ENCODE results near the gene TEN1.
"Not testable (repeated sequence)": the region's sequence is repeated elsewhere in the genome, so short reads cannot be mapped to it uniquely, and the experiment has no call there.

The TEN1 gene

DNA sequence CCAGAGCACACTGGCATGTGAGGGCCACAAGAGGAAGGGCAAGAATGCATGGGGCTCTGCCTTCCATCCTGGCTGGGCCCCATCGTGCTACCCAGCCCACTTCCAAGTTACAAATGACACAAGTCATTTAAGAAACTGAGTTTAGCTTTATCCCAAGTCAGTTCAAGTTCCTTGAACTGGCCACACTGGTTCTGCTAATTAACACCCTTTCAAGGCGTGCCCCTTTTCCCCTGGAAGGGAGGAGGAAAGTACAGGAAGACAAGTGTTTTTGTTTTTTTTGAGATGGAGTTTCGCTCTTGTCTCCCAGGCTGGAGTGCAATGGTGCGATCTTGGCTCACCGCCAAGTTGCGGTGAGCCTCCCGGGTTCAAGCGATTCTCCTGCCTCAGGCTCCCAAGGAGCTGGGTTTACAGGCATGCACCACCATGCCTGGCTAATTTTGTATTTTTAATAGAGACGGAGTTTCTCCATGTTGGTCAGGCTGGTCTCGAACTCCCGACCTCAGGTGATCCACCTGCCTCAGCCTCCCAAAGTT is 65.5 kb downstream of the TEN1 start:
- H3K9me3 ChIP-seq (replicated peaks in 1 of 2; ENCODE audit: control insufficient read depth in 2 of 2, insufficient read depth in 1 of 2, low read depth in 1 of 2, low read length in 2 of 2); H3K79me1 ChIP-seq (ENCODE audit: low read depth, low read length); H3K4me2 ChIP-seq (ENCODE audit: insufficient read depth, low read length, poor library complexity, severe bottlenecking); H2AFZ ChIP-seq (ENCODE audit: low read length); DNase-seq (ENCODE audit: low spot score); H2BK15ac ChIP-seq (ENCODE audit: low read length); H3K4me3 ChIP-seq (ENCODE audit: low read length in 2 of 2); H2BK12ac ChIP-seq (ENCODE audit: low read length); H3K4ac ChIP-seq (ENCODE audit: low read length); H3K9ac ChIP-seq (ENCODE audit: low read depth, low read length, poor library complexity); H3K14ac ChIP-seq (ENCODE audit: low read length); H2AK5ac ChIP-seq (ENCODE audit: low read depth, low read length); H2BK5ac ChIP-seq (ENCODE audit: low read length); H4K91ac ChIP-seq (ENCODE audit: low read depth, low read length, poor library complexity); H4K8ac ChIP-seq (ENCODE audit: low read depth, low read length); H3K23ac ChIP-seq (ENCODE audit: low read depth, low read length, poor library complexity); H2BK120ac ChIP-seq (ENCODE audit: low read depth, low read length); H3K27me3 ChIP-seq (ENCODE audit: control insufficient read depth in 3 of 3, insufficient read depth in 3 of 3, low read depth in 1 of 3, low read length in 3 of 3); H3K18ac ChIP-seq (ENCODE audit: low read length); H3K4me1 ChIP-seq (ENCODE audit: control insufficient read depth in 2 of 2, insufficient read depth in 1 of 2, low read depth in 1 of 2, low read length in 2 of 2): not testable (repeated sequence)
- H3K36me3 ChIP-seq (replicated peaks in 1 of 2; ENCODE audit: control insufficient read depth in 2 of 2, insufficient read depth in 2 of 2, low read length in 2 of 2) = peaks cover 68 to 96% of the 10 kb centered on the region in 2 donors
- WGBS, 2 donors (ENCODE audit: extremely low coverage in 2 of 2, insufficient read length in 2 of 2, insufficient replicate concordance in 1 of 2) = no CpG with 5 or more reads among the region's 11 CpGs
- H3K27ac ChIP-seq (replicated peaks; ENCODE audit: low read length) = peak overlapping the region; percentile 27

GRCh38 chr17:76046064-76046463 is 67.0 kb downstream of the TEN1 start:
- H3K27me3 ChIP-seq (ENCODE audit: control insufficient read depth in 3 of 3, insufficient read depth in 3 of 3, low read depth in 1 of 3, low read length in 3 of 3) = peaks cover 0 to 1% (median 0%) of the 10 kb centered on the region in 3 experiments

GRCh38 chr17:76048025-76048605 is 69.1 kb downstream of the TEN1 start:
- Histone ChIP-seq H3K4me2 (ENCODE audit: insufficient read depth, low read length, poor library complexity, severe bottlenecking) (no peak overlapping the region), H3K18ac (ENCODE audit: low read length) (no peak overlapping the region), H2BK12ac (ENCODE audit: low read length) (no peak overlapping the region), H3K4me3 (ENCODE audit: low read length in 2 of 2) (no peak overlapping the region), H3K27me3 (ENCODE audit: control insufficient read depth in 3 of 3, insufficient read depth in 3 of 3, low read depth in 1 of 3, low read length in 3 of 3) (peaks cover 0 to 1% (median 0%) of the 10 kb centered on the region in 3 experiments), H3K27ac (replicated peaks; ENCODE audit: low read length) (no peak overlapping the region), H3K36me3 (replicated peaks in 1 of 2; ENCODE audit: control insufficient read depth in 2 of 2, insufficient read depth in 2 of 2, low read length in 2 of 2) (peaks cover 51 to 94% of the 10 kb centered on the region in 2 donors), H3K9ac (ENCODE audit: low read depth, low read length, poor library complexity) (no peak overlapping the region), H2AFZ (ENCODE audit: low read length) (no peak overlapping the region), H3K23ac (ENCODE audit: low read depth, low read length, poor library complexity) (no peak overlapping the region), H2BK120ac (ENCODE audit: low read depth, low read length) (no peak overlapping the region), H4K91ac (ENCODE audit: low read depth, low read length, poor library complexity) (no peak overlapping the region), H2AK5ac (ENCODE audit: low read depth, low read length) (no peak overlapping the region), H4K8ac (ENCODE audit: low read depth, low read length) (no peak overlapping the region), H2BK5ac (ENCODE audit: low read length) (no peak overlapping the region), H3K4me1 (ENCODE audit: control insufficient read depth in 2 of 2, insufficient read depth in 1 of 2, low read depth in 1 of 2, low read length in 2 of 2) (peaks cover 1 to 12% of the 10 kb centered on the region in 2 donors), H2BK15ac (ENCODE audit: low read length) (no peak overlapping the region), H3K79me1 (ENCODE audit: low read depth, low read length) (peaks cover 1% of the 10 kb centered on the region), H3K9me3 (replicated peaks in 1 of 2; ENCODE audit: control insufficient read depth in 2 of 2, insufficient read depth in 1 of 2, low read depth in 1 of 2, low read length in 2 of 2) (no peaks in the 10 kb centered on the region), H3K4ac (ENCODE audit: low read length) (no peak overlapping the region), H3K14ac (ENCODE audit: low read length) (no peak overlapping the region)
- DNase-seq (ENCODE audit: low spot score) = no peak
- WGBS, 2 donors (ENCODE audit: extremely low coverage in 2 of 2, insufficient read length in 2 of 2, insufficient replicate concordance in 1 of 2) = no CpG with 5 or more reads among the region's 9 CpGs

More at GRCh38 chr17:76046064-76046463, 67.0 kb downstream of the TEN1 start:
- Histone ChIP-seq H3K4me2 (ENCODE audit: insufficient read depth, low read length, poor library complexity, severe bottlenecking) (no peak overlapping the region), H3K14ac (ENCODE audit: low read length) (no peak overlapping the region), H4K8ac (ENCODE audit: low read depth, low read length) (no peak overlapping the region), H2BK15ac (ENCODE audit: low read length) (no peak overlapping the region), H2BK120ac (ENCODE audit: low read depth, low read length) (no peak overlapping the region), H2AK5ac (ENCODE audit: low read depth, low read length) (no peak overlapping the region), H2AFZ (ENCODE audit: low read length) (no peak overlapping the region), H3K4me1 (ENCODE audit: control insufficient read depth in 2 of 2, insufficient read depth in 1 of 2, low read depth in 1 of 2, low read length in 2 of 2) (peaks cover 1 to 12% of the 10 kb centered on the region in 2 donors), H2BK5ac (ENCODE audit: low read length) (no peak overlapping the region), H3K79me1 (ENCODE audit: low read depth, low read length) (peaks cover 1% of the 10 kb centered on the region), H3K18ac (ENCODE audit: low read length) (no peak overlapping the region), H3K4ac (ENCODE audit: low read length) (no peak overlapping the region), H3K9me3 (replicated peaks in 1 of 2; ENCODE audit: control insufficient read depth in 2 of 2, insufficient read depth in 1 of 2, low read depth in 1 of 2, low read length in 2 of 2) (no peaks in the 10 kb centered on the region), H3K36me3 (replicated peaks in 1 of 2; ENCODE audit: control insufficient read depth in 2 of 2, insufficient read depth in 2 of 2, low read length in 2 of 2) (peaks cover 62 to 96% of the 10 kb centered on the region in 2 donors), H3K9ac (ENCODE audit: low read depth, low read length, poor library complexity) (no peak overlapping the region), H3K27ac (replicated peaks; ENCODE audit: low read length) (no peak overlapping the region), H2BK12ac (ENCODE audit: low read length) (no peak overlapping the region), H3K4me3 (ENCODE audit: low read length in 2 of 2) (no peak overlapping the region), H3K23ac (ENCODE audit: low read depth, low read length, poor library complexity) (no peak overlapping the region), H4K91ac (ENCODE audit: low read depth, low read length, poor library complexity) (no peak overlapping the region)
- no CpG with 5 or more reads among the region's 8 CpGs for WGBS, 2 donors (ENCODE audit: extremely low coverage in 2 of 2, insufficient read length in 2 of 2, insufficient replicate concordance in 1 of 2)
- DNase-seq (ENCODE audit: low spot score) = no peak

GRCh38 chr17:76048711-76049110 is 69.7 kb downstream of the TEN1 start:
- no peak overlapping the region for H2BK15ac ChIP-seq (ENCODE audit: low read length)
- no peak overlapping the region for H3K14ac ChIP-seq (ENCODE audit: low read length)
- no peak overlapping the region for H2BK120ac ChIP-seq (ENCODE audit: low read depth, low read length)
- peaks cover 50 to 94% of the 10 kb centered on the region in 2 donors for H3K36me3 ChIP-seq (replicated peaks in 1 of 2; ENCODE audit: control insufficient read depth in 2 of 2, insufficient read depth in 2 of 2, low read length in 2 of 2)
- H3K9ac ChIP-seq (ENCODE audit: low read depth, low read length, poor library complexity) = no peak overlapping the region
- no peak overlapping the region for H3K4me3 ChIP-seq (ENCODE audit: low read length in 2 of 2)
- DNase-seq (ENCODE audit: low spot score) = no peak
- H3K4me2 ChIP-seq (ENCODE audit: insufficient read depth, low read length, poor library complexity, severe bottlenecking) = no peak overlapping the region
- no peak overlapping the region for H3K27ac ChIP-seq (replicated peaks; ENCODE audit: low read length)
- peaks cover 0 to 1% (median 0%) of the 10 kb centered on the region in 3 experiments for H3K27me3 ChIP-seq (ENCODE audit: control insufficient read depth in 3 of 3, insufficient read depth in 3 of 3, low read depth in 1 of 3, low read length in 3 of 3)
- no peak overlapping the region for H3K4ac ChIP-seq (ENCODE audit: low read length)
- H3K23ac ChIP-seq (ENCODE audit: low read depth, low read length, poor library complexity) = no peak overlapping the region
- H3K18ac ChIP-seq (ENCODE audit: low read length) = no peak overlapping the region
- no CpG with 5 or more reads among the region's 9 CpGs for WGBS, 2 donors (ENCODE audit: extremely low coverage in 2 of 2, insufficient read length in 2 of 2, insufficient replicate concordance in 1 of 2)
- no peaks in the 10 kb centered on the region for H3K9me3 ChIP-seq (replicated peaks in 1 of 2; ENCODE audit: control insufficient read depth in 2 of 2, insufficient read depth in 1 of 2, low read depth in 1 of 2, low read length in 2 of 2)
- peaks cover 1 to 12% of the 10 kb centered on the region in 2 donors for H3K4me1 ChIP-seq (ENCODE audit: control insufficient read depth in 2 of 2, insufficient read depth in 1 of 2, low read depth in 1 of 2, low read length in 2 of 2)
- no peak overlapping the region for H2BK12ac ChIP-seq (ENCODE audit: low read length)
- H4K8ac ChIP-seq (ENCODE audit: low read depth, low read length) = no peak overlapping the region
- no peak overlapping the region for H2AK5ac ChIP-seq (ENCODE audit: low read depth, low read length)
- no peak overlapping the region for H2AFZ ChIP-seq (ENCODE audit: low read length)
- H4K91ac ChIP-seq (ENCODE audit: low read depth, low read length, poor library complexity) = no peak overlapping the region
- H3K79me1 ChIP-seq (ENCODE audit: low read depth, low read length) = peaks cover 1% of the 10 kb centered on the region
- H2BK5ac ChIP-seq (ENCODE audit: low read length) = no peak overlapping the region
